ENCODE data around the gene RGS12. TPM values are rescaled to one million over a fixed set of nuclear protein-coding genes. Genes with fewer than 3 reads are reported as not detected.

The RGS12 gene
- total RNA-seq, 1 experiment from 2014 or later, result 16.9 TPM

DNA sequence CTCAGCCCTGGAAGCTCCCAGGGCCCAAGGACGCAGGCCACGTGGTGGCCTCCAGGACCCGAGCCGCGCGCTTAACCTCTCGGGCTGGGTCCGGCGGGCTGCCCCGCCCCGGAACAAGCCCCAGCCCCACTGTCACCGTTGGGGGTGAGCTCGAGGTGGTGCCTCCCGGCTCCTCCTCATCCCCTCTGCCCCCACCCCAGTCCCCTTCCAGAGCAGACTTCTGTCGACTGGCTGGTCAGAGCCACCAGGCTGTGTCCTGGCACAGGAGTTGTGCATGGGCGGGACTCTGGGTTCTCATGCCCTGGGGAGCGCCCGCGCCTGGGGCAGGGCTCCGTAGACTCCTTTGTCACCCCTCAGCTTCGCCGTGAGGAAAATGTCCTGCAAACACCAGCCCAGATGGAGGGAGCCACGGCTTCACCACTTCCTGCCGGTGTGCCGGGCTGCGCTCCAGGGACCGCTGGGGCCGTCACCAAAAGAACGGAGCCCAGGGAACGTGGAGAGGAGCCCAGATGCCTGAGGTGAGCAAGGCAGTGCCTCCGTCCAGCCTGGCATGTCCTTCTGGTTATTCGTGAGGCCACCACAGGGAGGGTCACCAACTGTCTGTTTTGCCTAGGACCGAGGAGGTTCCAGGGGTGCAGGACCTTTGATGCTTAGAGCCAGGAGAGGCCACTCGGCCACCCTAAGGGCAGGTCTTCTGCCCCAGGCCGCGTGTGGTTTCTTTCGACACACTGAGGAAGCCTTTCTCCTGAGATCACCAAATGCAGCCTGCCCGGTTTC is 7.1 kb upstream of the RGS12 start:
- H2AFZ ChIP-seq (ENCODE audit: low read length), result no peak overlapping the region

More for the DNA sequence above, 7.1 kb upstream of the RGS12 start:
- Histone ChIP-seq H3K4ac (ENCODE audit: low read depth, low read length) (no peak overlapping the region), H2BK5ac (ENCODE audit: insufficient read length, low read length) (no peak overlapping the region), H2BK15ac (ENCODE audit: low read depth, low read length) (no peak overlapping the region), H3K56ac (ENCODE audit: insufficient read length, low read depth, low read length) (no peak overlapping the region), H2AK5ac (ENCODE audit: insufficient read length, low read length) (no peak overlapping the region), H3K14ac (ENCODE audit: insufficient read depth, low read length) (no peak overlapping the region), H3K18ac (ENCODE audit: insufficient read length, low read depth, low read length) (no peak overlapping the region), H3K27ac (ENCODE audit: insufficient read length, low read depth, low read length) (no peak overlapping the region), H2BK12ac (ENCODE audit: insufficient read length, low read depth, low read length) (no peak overlapping the region), H3K27me3 (ENCODE audit: insufficient read depth, low read length) (no peaks in the 10 kb centered on the region), H3K23me2 (ENCODE audit: insufficient read length, low read depth, low read length, poor library complexity, severe bottlenecking) (no peaks in the 10 kb centered on the region), H3K9ac (ENCODE audit: extremely low read depth, insufficient read length, low read length) (no peak overlapping the region), H3K79me1 (ENCODE audit: insufficient read depth, low read depth, low read length, poor library complexity, severe bottlenecking) (no peaks in the 10 kb centered on the region), H4K8ac (replicated peaks; ENCODE audit: insufficient read length, low read depth, low read length) (no peak overlapping the region), H3K79me2 (ENCODE audit: insufficient read depth, low read length) (no peaks in the 10 kb centered on the region), H3K4me1 (ENCODE audit: insufficient read depth, low read length) (no peaks in the 10 kb centered on the region), H3K23ac (ENCODE audit: insufficient read length, low read depth, low read length) (no peak overlapping the region), H3T11ph (ENCODE audit: low read length) (no peak overlapping the region), H2BK120ac (ENCODE audit: low read depth, low read length, poor library complexity, severe bottlenecking) (no peak overlapping the region), H4K91ac (ENCODE audit: insufficient read length, low read depth, low read length) (no peak overlapping the region), H2BK20ac (ENCODE audit: low read depth, low read length, poor library complexity, severe bottlenecking) (no peak overlapping the region), H3K4me2 (ENCODE audit: insufficient read depth, insufficient read length, low read length) (no peak overlapping the region), H3K9me3 (ENCODE audit: control insufficient read depth, low read depth, low read length) (no peaks in the 10 kb centered on the region), H4K20me1 (ENCODE audit: control insufficient read depth, insufficient read depth, insufficient read length) (no peaks in the 10 kb centered on the region), H4K5ac (ENCODE audit: insufficient read length, low read depth, low read length) (no peak overlapping the region)
- Mint-ChIP-seq H3K9me3 (peaks cover 11 to 14% of the 10 kb centered on the region in 2 experiments; a peak in 4 of 5 replicates), H3K4me1 (peaks cover 0 to 3% of the 10 kb centered on the region in 2 experiments; a peak in 1 of 4 replicates), H3K27me3 (ENCODE audit: low read depth) (peaks cover 46% of the 10 kb centered on the region), H3K27ac (no peak overlapping the region), H3K4me3 (no peak overlapping the region), H3K36me3 (ENCODE audit: insufficient read depth in 1 of 3, low read depth in 3 of 3) (peaks cover 0 to 6% (median 3%) of the 10 kb centered on the region in 3 experiments; a peak in 3 of 7 replicates)
- TF ChIP-seq CTCF (conservative IDR thresholded peaks at IDR 0.05), result no peak
- DNase-seq, result peak; percentile 30
- WGBS (ENCODE audit: extremely low coverage, insufficient read length, low lambda C conversion rate), result no CpG with 5 or more reads among the region's 38 CpGs

Data from H9 (cell line).